HepG2 (cell line): ENCODE measurements around the gene LGI4. TPM values are rescaled to one million over a fixed set of nuclear protein-coding genes. Genes with fewer than 3 reads are reported as not detected.

Experiments used
- ATF5 ChIP-seq: sonication (generic); formaldehyde crosslinking; IDR thresholded peaks from 2 replicates; pipeline ENCODE4 v1.4.0; 2020; ENCODE audit warnings: mild to moderate bottlenecking, low read depth, missing genetic modification reagents
- CTCF ChIP-seq: sonication (generic); formaldehyde crosslinking; IDR thresholded peaks from 2 replicates; pipeline ENCODE4 v1.5.0; 2020; ENCODE audit warnings: mild to moderate bottlenecking, missing genetic modification reagents, moderate library complexity
- ELF3 ChIP-seq: IDR thresholded peaks from 2 replicates; pipeline ENCODE4 v1.6.1; 2016; ENCODE audit warnings: missing genetic modification reagents, missing compliant biosample characterization
- GZF1 ChIP-seq: sonication (generic); formaldehyde crosslinking; IDR thresholded peaks from 2 replicates; pipeline ENCODE4 v1.5.1; 2020; ENCODE audit warnings: mild to moderate bottlenecking, missing genetic modification reagents
- HOMEZ ChIP-seq: IDR thresholded peaks from 2 replicates; pipeline ENCODE4 v1.6.1; 2016; ENCODE audit warnings: low read depth
- MAX ChIP-seq: IDR thresholded peaks from 2 replicates; pipeline ENCODE4 v1.6.1; 2012; ENCODE audit warnings: inconsistent platforms
- NRL ChIP-seq: sonication (generic); formaldehyde crosslinking; IDR thresholded peaks from 2 replicates; pipeline ENCODE4 v1.5.0; 2020; ENCODE audit warnings: missing genetic modification reagents, mild to moderate bottlenecking, moderate library complexity, borderline replicate concordance
- RARA ChIP-seq: IDR thresholded peaks from 2 replicates; pipeline ENCODE4 v1.6.1; 2016; ENCODE audit warnings: missing genetic modification reagents, missing compliant biosample characterization
- TFAP4 ChIP-seq: sonication (generic); IDR thresholded peaks from 2 replicates; pipeline ENCODE4 v1.6.1; 2016; ENCODE audit warnings: low read depth, borderline replicate concordance
- ZBTB10 ChIP-seq: sonication (generic); formaldehyde crosslinking; IDR thresholded peaks from 2 replicates; pipeline ENCODE4 v1.4.0; 2020; ENCODE audit warnings: missing genetic modification reagents, borderline replicate concordance
- ZBTB25 ChIP-seq: IDR thresholded peaks from 2 replicates; pipeline ENCODE4 v1.6.1; 2018; ENCODE audit warnings: missing genetic modification reagents
- ZMYM3 ChIP-seq: sonication (generic); formaldehyde crosslinking; IDR thresholded peaks from 2 replicates; pipeline ENCODE4 v1.5.1; 2020; ENCODE audit warnings: mild to moderate bottlenecking, missing genetic modification reagents
- ZNF431 ChIP-seq: sonication (generic); formaldehyde crosslinking; IDR thresholded peaks from 2 replicates; pipeline ENCODE4 v1.9.0; 2022; ENCODE audit warnings: missing genetic modification reagents, low read depth, mild to moderate bottlenecking, borderline replicate concordance
- ZNF816 ChIP-seq: sonication (generic); formaldehyde crosslinking; IDR thresholded peaks from 2 replicates; pipeline ENCODE4 v1.8.0; 2022; ENCODE audit warnings: missing genetic modification reagents, mild to moderate bottlenecking, borderline replicate concordance
- polyA plus RNA-seq, 8 experiments: library from polyadenylated mRNA; depleted of rRNA in 3 of 8; stranded (reverse) in 7 of 8; unstranded in 1 of 8; fragments of >200 nt; fragmentation: Illumina TruSeq in 4 of 8; extraction: Trizol in 4 of 8; gene quantifications; 2 replicates each; pipeline versions ENCODE4 v1.2.1 to v1.2.3, GENCODE V29; 2011 to 2016; ENCODE audit warnings: low read depth in 4 of 8, missing spikeins in 1 of 8, mixed read lengths in 1 of 8; ENCODE audit not compliant: insufficient read depth in 1 of 8
- total RNA-seq, 5 experiments: library from RNA; depleted of rRNA; stranded (reverse); fragments of >200 nt; fragmentation: Illumina TruSeq; extraction: Trizol; gene quantifications; 2 replicates each; pipeline ENCODE4 v1.2.3, GENCODE V29; 2016; ENCODE audit warnings: low read depth in 1 of 5

Gene LGI4
- total and polyA plus RNA-seq, 2 of the 13 experiments (the other 11 are each of a cell fraction or from before 2014, with no cell fraction given) = 2.8 TPM; not detected in 1

- TF ChIP-seq TFAP4 = peak; percentile 46; the same call in 1 of the 2 replicates
- TF ChIP-seq RARA (CRISPR knock-in tag) = peak; percentile 57
- peak; percentile 36; the same call in 1 of the 2 replicates for TF ChIP-seq ZMYM3 (CRISPR knock-in tag)
- peak; percentile 32; the same call in 1 of the 2 replicates for TF ChIP-seq MAX
- TF ChIP-seq ELF3 (CRISPR knock-in tag) = 0 out of 2 replicates have a peak, but pooled peaks have one; percentile 33
- 0 out of 2 replicates have a peak, but pooled peaks have one; percentile 28 for TF ChIP-seq HOMEZ (CRISPR knock-in tag)
- peak; percentile 15; the same call in 1 of the 2 replicates for TF ChIP-seq CTCF (CRISPR knock-in tag)
- no peak for TF ChIP-seq ATF5 (CRISPR knock-in tag)
- no peak for TF ChIP-seq ZBTB10 (CRISPR knock-in tag)
- no peak for TF ChIP-seq ZBTB25 (CRISPR knock-in tag)
- peak; percentile 99 for TF ChIP-seq GZF1 (CRISPR knock-in tag)
- no peak for TF ChIP-seq ZNF816 (CRISPR knock-in tag)
- TF ChIP-seq NRL = 0 out of 2 replicates have a peak, but pooled peaks have one; percentile 39
- TF ChIP-seq ZNF431 = no peak
- TF ChIP-seq, all 625 proteins: peak for 22
These were observed 34.0 kb downstream of the LGI4 start (continued) for GRCh38 chr19:35100588-35101533.
